Sigmoid colon (tissue), 4 donors: ENCODE results near the gene PPM1M.

Source experiments
- CTCF ChIP-seq, 4 experiments: fragments of 450-650 bp in 3 of 4; fragments of 200-600 bp in 1 of 4; IDR thresholded peaks; one replicate each; pipeline ENCODE4 v1.5.1; 2016 to 2019; ENCODE audit warnings: antibody characterized with exemption in 4 of 4, mild to moderate bottlenecking in 3 of 4, moderate library complexity in 2 of 4
- POLR2A ChIP-seq, 2 donors: fragments of 450-650 bp; IDR thresholded peaks; one replicate each; pipeline ENCODE4 v1.6.1; 2016; ENCODE audit warnings: antibody characterized with exemption in 2 of 2, mild to moderate bottlenecking in 2 of 2, moderate library complexity in 2 of 2
- POLR2AphosphoS5 ChIP-seq, 4 donors: sonication (generic); formaldehyde crosslinking; IDR thresholded peaks; one replicate each; pipeline ENCODE4 v1.6.1; 2017; ENCODE audit warnings: antibody characterized with exemption in 4 of 4

DNA sequence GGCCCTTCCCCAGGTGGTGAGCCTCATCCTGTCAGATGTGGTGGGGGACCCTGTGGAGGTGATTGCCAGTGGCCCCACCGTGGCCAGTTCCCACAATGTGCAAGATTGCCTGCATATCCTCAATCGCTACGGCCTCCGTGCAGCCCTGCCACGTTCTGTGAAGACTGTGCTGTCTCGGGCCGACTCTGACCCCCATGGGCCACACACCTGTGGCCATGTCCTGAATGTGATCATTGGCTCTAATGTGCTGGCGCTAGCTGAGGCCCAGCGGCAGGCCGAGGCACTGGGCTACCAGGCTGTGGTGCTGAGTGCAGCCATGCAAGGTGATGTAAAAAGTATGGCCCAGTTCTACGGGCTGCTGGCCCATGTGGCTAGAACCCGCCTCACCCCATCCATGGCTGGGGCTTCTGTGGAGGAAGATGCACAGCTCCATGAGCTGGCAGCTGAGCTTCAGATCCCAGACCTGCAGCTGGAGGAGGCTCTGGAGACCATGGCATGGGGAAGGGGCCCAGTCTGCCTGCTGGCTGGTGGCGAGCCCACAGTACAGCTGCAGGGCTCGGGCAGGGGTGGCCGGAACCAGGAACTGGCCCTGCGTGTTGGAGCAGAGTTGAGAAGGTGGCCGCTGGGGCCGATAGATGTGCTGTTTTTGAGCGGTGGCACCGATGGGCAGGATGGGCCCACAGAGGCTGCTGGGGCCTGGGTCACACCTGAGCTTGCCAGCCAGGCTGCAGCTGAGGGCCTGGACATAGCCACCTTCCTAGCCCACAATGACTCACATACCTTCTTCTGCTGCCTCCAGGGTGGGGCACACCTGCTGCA, 46.9 kb downstream of the PPM1M start:
- no peak for TF ChIP-seq POLR2AphosphoS5 (IDR thresholded peaks at IDR 0.05)
- TF ChIP-seq CTCF (IDR thresholded peaks at IDR 0.05): no peak
- TF ChIP-seq POLR2A (IDR thresholded peaks at IDR 0.05): no peak
